Bronchial epithelial cell (primary cell): ENCODE measurements around the gene SAMD4A. TPM values are rescaled to one million over a fixed set of nuclear protein-coding genes. Genes with fewer than 3 reads are reported as not detected.

Experiments used
- DNase-seq: peaks from one replicate; pipeline ENCODE4 v3.0.0-alpha.2; 2010; ENCODE audit warnings: low read depth
- FAIRE-seq: peaks from 2 replicates; lab custom pipeline; 2011; peaks lifted over from hg19 to GRCh38; lab: Jason Lieb, UNC
- H3K27me3 ChIP-seq: 2 replicates; pipeline ENCODE4 v1.5.1; 2011; ENCODE audit warnings: low read length; ENCODE audit not compliant: control insufficient read depth, insufficient read depth
- H3K36me3 ChIP-seq: 2 replicates; pipeline ENCODE4 v1.5.1; 2011; ENCODE audit warnings: low read length; ENCODE audit not compliant: control insufficient read depth, insufficient read depth
- H3K4me3 ChIP-seq: 2 replicates; pipeline ENCODE4 v1.5.1; 2011; ENCODE audit warnings: mild to moderate bottlenecking, low read depth, low read length, control low read depth
- CTCF ChIP-seq: IDR thresholded peaks from 2 replicates; pipeline ENCODE4 v1.5.1; 2011; ENCODE audit warnings: mild to moderate bottlenecking, moderate library complexity, low read length, control low read depth, inconsistent platforms; ENCODE audit not compliant: insufficient read depth, severe bottlenecking
- total RNA-seq: library from RNA; depleted of rRNA; stranded (reverse); fragments of >200 nt; gene quantifications from 2 replicates; pipeline ENCODE4 v1.2.1, GENCODE V29; 2014

The SAMD4A gene
- total RNA-seq, 1 donor from 2014 or later, result 13.4 TPM

GRCh38 chr14:54805445-54806322 lies 238.8 kb downstream of the SAMD4A start:
- peak; percentile 75 for FAIRE-seq
- peak; percentile 64 for DNase-seq
- H3K36me3 ChIP-seq, result no peaks in the 10 kb centered on the region
- peak; percentile 95 for TF ChIP-seq CTCF
- H3K4me3 ChIP-seq, result no peak overlapping the region
- H3K27me3 ChIP-seq, result no peaks in the 10 kb centered on the region

GRCh38 chr14:54806616-54807015 lies 239.7 kb downstream of the SAMD4A start:
- TF ChIP-seq CTCF, result no peak
- no peak overlapping the region for H3K4me3 ChIP-seq
- no peaks in the 10 kb centered on the region for H3K27me3 ChIP-seq
- H3K36me3 ChIP-seq, result no peaks in the 10 kb centered on the region
- FAIRE-seq (no peak), DNase-seq (no peak)

GRCh38 chr14:54807428-54807827 lies 240.5 kb downstream of the SAMD4A start:
- DNase-seq, result no peak
- no peak overlapping the region for H3K4me3 ChIP-seq
- FAIRE-seq, result no peak
- no peaks in the 10 kb centered on the region for H3K36me3 ChIP-seq
- no peak for TF ChIP-seq CTCF
- H3K27me3 ChIP-seq, result no peaks in the 10 kb centered on the region

- no peak for DNase-seq
- Histone ChIP-seq H3K4me3 (no peak overlapping the region), H3K27me3 (no peaks in the 10 kb centered on the region), H3K36me3 (no peaks in the 10 kb centered on the region)
- no peak for FAIRE-seq
- TF ChIP-seq CTCF, result no peak
Measured at GRCh38 chr14:54807881-54808280, 241.0 kb downstream of the SAMD4A start.

- no peaks in the 10 kb centered on the region for H3K36me3 ChIP-seq
- DNase-seq, result no peak
- TF ChIP-seq CTCF, result no peak
- no peaks in the 10 kb centered on the region for H3K27me3 ChIP-seq
- FAIRE-seq, result no peak
- H3K4me3 ChIP-seq, result no peak overlapping the region
Measured at GRCh38 chr14:54808326-54809161, 241.6 kb downstream of the SAMD4A start.
